IMR-90 (cell line): Measurements from ENCODE around the gene GPR39.

Experiments
- BHLHE40 ChIP-seq: fragments of 150-350 bp; IDR thresholded peaks from 2 replicates; pipeline ENCODE4 v1.6.1; 2016; ENCODE audit warnings: mild to moderate bottlenecking, low read depth, low read length
- CEBPB ChIP-seq: IDR thresholded peaks from 2 replicates; pipeline ENCODE4 v1.6.1; 2012; ENCODE audit warnings: low read depth, low read length, improper control_type of control experiment
- CHD1 ChIP-seq: IDR thresholded peaks from 2 replicates; pipeline ENCODE4 v1.6.1; 2012; ENCODE audit warnings: low read depth, low read length, improper control_type of control experiment
- CTCF ChIP-seq: conservative IDR thresholded peaks from 2 replicates; pipeline ENCODE4 v1.5.1; 2012; ENCODE audit warnings: mild to moderate bottlenecking, low read depth, low read length, improper control_type of control experiment
- ELK1 ChIP-seq: fragments of 150-350 bp; IDR thresholded peaks from 2 replicates; pipeline ENCODE4 v1.6.1; 2016; ENCODE audit warnings: low read depth, mild to moderate bottlenecking, low read length, moderate library complexity, borderline replicate concordance
- FOS ChIP-seq: fragments of 150-350 bp; IDR thresholded peaks from 2 replicates; pipeline ENCODE4 v1.6.1; 2016; ENCODE audit warnings: low read depth, low read length
- MAFK ChIP-seq: IDR thresholded peaks from 2 replicates; pipeline ENCODE4 v1.6.1; 2012; ENCODE audit warnings: low read depth, low read length, improper control_type of control experiment
- MAZ ChIP-seq: IDR thresholded peaks from 2 replicates; pipeline ENCODE4 v1.6.1; 2012; ENCODE audit warnings: low read depth, mild to moderate bottlenecking, low read length, improper control_type of control experiment, moderate library complexity, borderline replicate concordance
- MXI1 ChIP-seq: IDR thresholded peaks from 2 replicates; pipeline ENCODE4 v1.6.1; 2012; ENCODE audit warnings: low read depth, mild to moderate bottlenecking, low read length, moderate library complexity, borderline replicate concordance
- POLR2A ChIP-seq: IDR thresholded peaks from 2 replicates; pipeline ENCODE4 v1.6.1; 2012; ENCODE audit warnings: mild to moderate bottlenecking, low read depth, low read length
- RAD21 ChIP-seq: IDR thresholded peaks from 2 replicates; pipeline ENCODE4 v1.6.1; 2012; ENCODE audit warnings: low read length, improper control_type of control experiment
- RCOR1 ChIP-seq: IDR thresholded peaks from 2 replicates; pipeline ENCODE4 v1.6.1; 2012; ENCODE audit warnings: mild to moderate bottlenecking, low read length, improper control_type of control experiment; ENCODE audit not compliant: insufficient replicate concordance
- RFX5 ChIP-seq: IDR thresholded peaks from 2 replicates; pipeline ENCODE4 v1.8.0; 2012; ENCODE audit warnings: low read depth, mild to moderate bottlenecking, low read length, moderate library complexity
- USF2 ChIP-seq: fragments of 150-350 bp; IDR thresholded peaks from 2 replicates; pipeline ENCODE4 v1.6.1; 2017; ENCODE audit warnings: mild to moderate bottlenecking, antibody characterized with exemption, low read length, low read depth

- no peak for TF ChIP-seq CTCF
- TF ChIP-seq POLR2A: no peak
- no peak for TF ChIP-seq RFX5
- no peak for TF ChIP-seq BHLHE40
- TF ChIP-seq USF2: no peak
- TF ChIP-seq CHD1: no peak
- TF ChIP-seq CEBPB: no peak
- no peak for TF ChIP-seq MAFK
- TF ChIP-seq RCOR1: no peak
- no peak for TF ChIP-seq MXI1
- TF ChIP-seq ELK1: no peak
- TF ChIP-seq RAD21: no peak
- no peak for TF ChIP-seq FOS
- TF ChIP-seq MAZ: no peak
These were observed 202.1 kb downstream of the GPR39 start for GRCh38 chr2:132618734-132619133.
